AG10803 (cell line): ENCODE results near the gene ADM2.

ENCODE experiments used
- DNase-seq: peaks from one replicate; pipeline ENCODE4 v3.0.0; 2010; ENCODE audit warnings: low read depth
- H3K4me3 ChIP-seq: 2 replicates; pipeline ENCODE4 v1.5.1; 2011; ENCODE audit warnings: mild to moderate bottlenecking, low read length, control low read depth
- TF ChIP-seq, protein P1 (sequence below): conservative IDR thresholded peaks from 2 replicates; pipeline ENCODE4 v1.5.1; 2011; ENCODE audit warnings: mild to moderate bottlenecking, low read length, control low read depth, inconsistent platforms

Gene ADM2

DNA sequence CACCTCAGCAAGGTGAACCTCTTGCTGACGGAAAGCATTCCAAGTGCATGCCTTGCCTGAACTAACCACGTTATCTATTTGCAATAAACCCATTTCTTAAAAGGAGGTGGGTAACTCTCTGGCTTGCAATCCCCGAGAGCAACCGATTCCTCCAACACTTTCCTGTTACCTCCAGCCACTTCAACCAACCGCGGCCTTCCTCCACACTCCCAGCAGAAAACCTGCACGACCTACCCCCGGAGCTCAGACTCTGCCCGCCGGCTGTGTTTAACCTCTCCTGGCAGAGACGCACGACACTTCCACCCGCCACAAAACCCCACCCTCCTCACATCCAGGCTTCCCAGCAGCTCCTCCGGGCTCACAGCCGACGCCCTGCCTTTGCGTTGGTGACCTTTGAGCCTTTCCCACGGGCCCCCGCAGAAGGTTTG lies 43.3 kb downstream of the ADM2 start:
- TF ChIP-seq, protein P1, sequence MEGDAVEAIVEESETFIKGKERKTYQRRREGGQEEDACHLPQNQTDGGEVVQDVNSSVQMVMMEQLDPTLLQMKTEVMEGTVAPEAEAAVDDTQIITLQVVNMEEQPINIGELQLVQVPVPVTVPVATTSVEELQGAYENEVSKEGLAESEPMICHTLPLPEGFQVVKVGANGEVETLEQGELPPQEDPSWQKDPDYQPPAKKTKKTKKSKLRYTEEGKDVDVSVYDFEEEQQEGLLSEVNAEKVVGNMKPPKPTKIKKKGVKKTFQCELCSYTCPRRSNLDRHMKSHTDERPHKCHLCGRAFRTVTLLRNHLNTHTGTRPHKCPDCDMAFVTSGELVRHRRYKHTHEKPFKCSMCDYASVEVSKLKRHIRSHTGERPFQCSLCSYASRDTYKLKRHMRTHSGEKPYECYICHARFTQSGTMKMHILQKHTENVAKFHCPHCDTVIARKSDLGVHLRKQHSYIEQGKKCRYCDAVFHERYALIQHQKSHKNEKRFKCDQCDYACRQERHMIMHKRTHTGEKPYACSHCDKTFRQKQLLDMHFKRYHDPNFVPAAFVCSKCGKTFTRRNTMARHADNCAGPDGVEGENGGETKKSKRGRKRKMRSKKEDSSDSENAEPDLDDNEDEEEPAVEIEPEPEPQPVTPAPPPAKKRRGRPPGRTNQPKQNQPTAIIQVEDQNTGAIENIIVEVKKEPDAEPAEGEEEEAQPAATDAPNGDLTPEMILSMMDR, result no peak
- H3K4me3 ChIP-seq, result peak overlapping the region; percentile 75
- no peak for DNase-seq

DNA sequence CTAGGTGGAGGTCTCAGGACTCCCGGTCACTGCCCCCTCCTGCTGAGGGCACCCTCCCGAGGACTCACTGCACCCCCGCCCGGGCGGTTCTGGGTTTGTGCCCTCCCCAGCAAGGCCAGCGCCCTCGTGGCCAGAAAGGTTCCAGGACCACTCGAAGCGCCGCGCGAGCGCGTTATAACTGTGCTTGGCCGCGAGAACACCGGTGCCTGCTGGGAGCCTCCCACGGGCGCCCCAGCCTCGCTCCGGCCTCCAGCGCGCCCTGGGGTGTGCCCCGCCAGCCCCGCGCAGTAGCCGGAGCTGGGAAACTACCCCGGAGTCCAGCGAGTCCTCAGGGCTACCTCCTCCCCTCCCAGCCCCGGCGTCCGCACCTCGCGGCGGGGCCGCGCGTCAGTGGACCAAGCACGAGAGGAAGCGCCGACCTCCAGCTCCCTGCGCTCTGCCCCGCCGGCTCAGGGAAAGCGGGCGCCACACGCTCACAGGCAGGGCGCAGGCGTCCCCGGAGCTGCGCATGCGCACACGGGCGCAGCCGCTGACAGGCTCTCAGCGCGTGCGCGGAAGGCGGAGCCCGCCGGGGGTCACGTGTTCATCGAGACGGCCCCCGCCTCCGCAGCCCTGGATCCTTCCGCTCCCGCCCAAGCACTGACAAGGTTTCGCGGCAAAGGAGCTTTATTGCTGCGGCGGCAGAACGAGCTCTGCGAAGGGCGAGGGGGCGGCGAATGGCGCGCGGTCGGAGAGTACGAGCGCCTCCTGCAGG lies 43.9 kb downstream of the ADM2 start, which contains the start of gene SCO2:
SCO2 (minus strand) TSS at position 495 of the 754 bp plus-strand sequence. CDS start 1,187 bp downstream, outside the sequence.
- peak within 1 kb of the TSS; percentile 75 for H3K4me3 ChIP-seq
- TF ChIP-seq, protein P1, result peak; percentile 25; the same call in 1 of the 2 replicates
- DNase-seq, result peak; percentile 96

DNA sequence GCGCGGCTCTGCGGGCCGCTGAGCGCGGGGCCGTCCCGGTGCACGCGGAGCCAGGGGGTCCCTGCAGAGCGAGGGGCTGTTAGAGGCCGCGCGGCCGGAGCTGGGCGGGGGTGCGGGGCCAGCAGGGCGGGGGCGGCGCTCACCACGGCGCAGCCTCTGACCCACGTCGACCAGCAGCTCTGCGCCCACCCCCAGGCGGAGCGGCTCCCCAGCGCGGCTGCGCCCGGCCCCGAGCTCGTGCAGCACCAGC lies 44.4 kb downstream of the ADM2 start:
- TF ChIP-seq, protein P1, result no peak
- no peak for DNase-seq
- peak overlapping the region; percentile 75 for H3K4me3 ChIP-seq

DNA sequence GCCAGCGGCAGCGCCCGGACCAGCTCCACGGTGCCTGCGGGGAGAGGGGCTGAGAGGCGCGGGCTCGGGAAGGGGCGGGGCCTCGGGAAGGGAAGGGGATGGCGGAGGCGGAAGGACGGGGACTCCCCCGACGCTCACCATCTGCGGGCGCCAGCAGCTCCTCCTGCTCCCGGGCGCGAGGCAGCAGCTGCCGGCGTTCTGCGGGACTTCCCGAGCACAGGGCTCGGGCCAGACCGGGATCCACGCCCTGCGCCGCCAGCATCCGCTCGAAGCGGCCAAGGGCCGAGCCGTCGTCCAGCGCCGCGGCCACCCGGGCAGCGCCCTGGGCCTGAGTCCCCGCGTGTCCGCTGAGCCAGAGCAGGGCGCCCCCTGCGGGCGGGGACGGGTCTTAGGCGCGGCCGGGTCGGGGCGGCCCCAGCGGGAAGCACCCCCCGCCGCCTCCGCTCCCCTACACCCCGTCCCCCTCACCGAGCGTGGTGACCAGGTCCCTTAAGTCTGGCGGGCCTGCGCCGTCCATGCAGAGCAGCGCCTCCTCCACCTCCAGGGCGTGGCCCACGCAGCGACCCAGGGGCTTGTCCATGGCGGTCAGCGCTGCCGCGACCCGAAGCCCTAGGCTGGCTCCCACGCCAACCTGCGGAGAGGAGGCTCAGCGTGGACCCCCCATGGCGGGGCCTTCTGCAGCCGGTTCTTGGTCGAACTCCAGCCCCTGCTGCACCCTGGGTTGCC lies 44.9 kb downstream of the ADM2 start:
- DNase-seq, result peak; percentile 79
- TF ChIP-seq, protein P1, result peak; percentile 32
- H3K4me3 ChIP-seq, result peak overlapping the region; percentile 75

DNA sequence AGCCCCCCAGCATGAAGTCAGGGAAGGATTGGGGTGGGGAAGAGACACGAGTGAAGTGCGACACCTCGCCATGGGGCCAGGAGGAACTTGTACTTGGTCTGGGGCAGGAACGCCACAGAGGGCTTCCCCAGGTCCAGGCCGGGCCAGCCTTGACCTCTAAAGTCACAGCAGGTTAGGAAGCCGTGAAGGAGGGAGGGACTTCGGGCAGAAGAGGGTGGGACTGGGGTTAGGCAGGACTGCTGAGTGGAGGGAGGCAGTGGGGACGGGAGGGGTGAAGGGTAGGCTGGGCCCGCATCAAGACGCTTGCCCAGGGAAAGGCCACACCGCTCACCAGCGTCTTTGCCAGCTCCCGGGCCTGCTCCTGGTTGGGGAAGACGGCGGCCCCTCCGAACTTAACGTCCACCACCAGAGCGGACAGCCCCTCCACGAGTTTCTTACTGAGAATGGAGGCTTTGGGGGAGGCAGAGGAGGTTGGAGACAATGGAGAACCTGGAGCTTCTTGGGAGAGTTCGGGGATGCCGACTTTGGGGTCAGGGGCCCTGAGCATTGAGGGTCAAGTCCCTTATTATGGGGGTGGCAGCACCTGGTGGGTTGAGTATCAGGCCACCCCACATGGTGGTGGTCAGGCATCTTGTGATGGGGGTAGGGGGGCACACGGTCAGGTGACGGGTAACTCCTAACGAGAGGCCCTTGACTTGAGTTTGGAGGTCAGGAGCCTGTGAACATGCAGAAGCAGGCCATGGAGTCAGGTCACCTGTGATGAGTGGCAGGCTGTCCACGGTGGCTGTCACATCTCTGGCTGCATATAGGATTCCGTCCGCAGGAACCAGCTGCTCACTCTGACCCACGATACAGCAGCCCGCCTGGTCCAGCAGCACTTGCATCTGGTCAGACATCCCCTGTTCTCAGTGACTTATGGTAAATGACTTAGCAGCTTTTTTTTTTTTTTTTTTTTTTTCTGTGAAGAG lies 45.8 kb downstream of the ADM2 start:
- peak; percentile 38 for DNase-seq
- H3K4me3 ChIP-seq, result peak overlapping the region; percentile 75
- TF ChIP-seq, protein P1, result no peak

DNA sequence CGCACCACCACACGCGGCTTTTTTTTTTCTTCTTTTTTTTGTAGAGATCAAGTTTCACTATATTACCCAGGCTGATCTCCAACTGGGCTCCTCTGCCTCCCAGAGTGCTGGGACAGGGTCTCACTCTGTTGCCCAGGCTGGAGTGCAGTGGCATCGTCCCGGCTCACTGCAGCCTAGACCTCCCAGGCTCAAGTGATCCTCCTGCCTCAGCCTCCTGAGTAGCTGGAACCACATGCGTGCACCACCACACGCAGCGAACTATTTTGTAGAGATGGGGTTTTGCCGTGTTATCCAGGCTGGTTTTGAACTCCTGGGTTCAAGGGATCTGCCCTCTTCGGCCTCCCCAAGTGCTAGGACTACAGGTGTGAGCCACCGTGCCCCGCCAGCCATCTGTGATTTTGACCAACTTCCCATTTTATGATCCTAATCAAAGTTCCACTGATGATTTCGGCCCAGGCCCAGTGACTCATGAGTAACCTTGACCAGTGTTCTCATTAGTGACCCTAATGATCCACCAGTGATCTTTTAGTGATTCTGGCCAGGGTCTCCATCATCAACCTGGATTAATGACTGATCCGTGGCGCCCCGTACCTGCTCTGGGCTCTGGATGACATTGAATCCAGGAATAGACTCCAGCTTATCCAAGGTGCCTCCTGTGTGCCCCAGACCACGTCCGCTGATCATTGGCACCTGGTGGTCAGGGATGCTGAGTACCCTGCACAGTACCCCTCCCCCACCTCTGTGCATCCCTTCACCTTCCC lies 46.8 kb downstream of the ADM2 start:
- no peak for DNase-seq
- TF ChIP-seq, protein P1, result no peak
- H3K4me3 ChIP-seq, result no peak overlapping the region
